Measurements from ENCODE around the gene LCN12.

Gene LCN12

GRCh38 chr9:136971746-136972145, 19.7 kb downstream of the LCN12 start:
- no peak overlapping the region for H3K4me3 ChIP-seq (ENCODE audit: low read depth, low read length)
- no peak for TF ChIP-seq CTCF (conservative IDR thresholded peaks at IDR 0.05; ENCODE audit: low read depth, low read length)
- no peak for DNase-seq (ENCODE audit: low read depth)

DNA sequence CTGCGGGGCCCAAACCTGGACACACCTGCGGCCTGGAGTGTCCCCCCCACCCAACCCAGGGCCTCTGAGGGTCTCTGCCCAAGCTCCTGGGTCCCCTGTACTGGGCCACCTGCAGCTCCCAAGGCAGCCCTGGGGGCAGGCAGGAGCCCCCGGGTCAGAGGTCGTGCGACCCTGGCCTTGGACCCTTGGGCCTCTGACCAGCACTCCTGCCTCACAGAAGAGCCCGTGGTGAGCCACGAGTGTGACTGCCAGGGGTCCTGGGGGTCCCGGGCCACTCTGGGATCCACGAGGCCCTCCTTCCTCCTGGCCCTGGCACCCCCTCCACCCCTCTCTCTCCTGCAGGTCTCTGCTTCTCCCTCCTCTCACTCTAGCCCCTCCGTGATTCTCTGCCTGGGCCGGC, 20.3 kb downstream of the LCN12 start:
- DNase-seq (ENCODE audit: low read depth): no peak
- TF ChIP-seq CTCF (conservative IDR thresholded peaks at IDR 0.05; ENCODE audit: low read depth, low read length): no peak

DNA sequence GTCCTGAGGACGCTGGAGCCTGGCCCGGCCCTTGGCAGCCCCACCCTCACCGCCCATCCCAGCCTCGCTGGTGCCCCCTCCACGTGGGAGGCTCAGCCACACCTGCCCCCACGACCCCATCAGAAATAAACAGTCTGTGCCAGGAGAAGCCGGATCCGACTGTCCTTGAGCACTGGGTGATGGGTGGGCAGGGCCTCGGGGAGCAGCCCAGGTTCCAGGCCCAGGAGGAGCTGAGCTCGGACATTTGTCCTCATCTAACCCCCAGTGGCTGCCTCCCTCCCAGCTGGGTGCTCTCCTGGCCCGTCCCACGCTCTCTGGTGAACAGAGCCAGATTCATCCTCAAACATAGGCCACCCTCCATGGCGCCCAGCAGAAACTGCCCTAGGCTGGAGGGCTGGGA, 20.7 kb downstream of the LCN12 start:
- no peak for TF ChIP-seq CTCF (conservative IDR thresholded peaks at IDR 0.05; ENCODE audit: low read depth, low read length)
- H3K4me3 ChIP-seq (ENCODE audit: low read depth, low read length): no peak overlapping the region
- no peak for DNase-seq (ENCODE audit: low read depth)

More for the DNA sequence above, 20.3 kb downstream of the LCN12 start:
- no peak overlapping the region for H3K4me3 ChIP-seq (ENCODE audit: low read depth, low read length)

DNA sequence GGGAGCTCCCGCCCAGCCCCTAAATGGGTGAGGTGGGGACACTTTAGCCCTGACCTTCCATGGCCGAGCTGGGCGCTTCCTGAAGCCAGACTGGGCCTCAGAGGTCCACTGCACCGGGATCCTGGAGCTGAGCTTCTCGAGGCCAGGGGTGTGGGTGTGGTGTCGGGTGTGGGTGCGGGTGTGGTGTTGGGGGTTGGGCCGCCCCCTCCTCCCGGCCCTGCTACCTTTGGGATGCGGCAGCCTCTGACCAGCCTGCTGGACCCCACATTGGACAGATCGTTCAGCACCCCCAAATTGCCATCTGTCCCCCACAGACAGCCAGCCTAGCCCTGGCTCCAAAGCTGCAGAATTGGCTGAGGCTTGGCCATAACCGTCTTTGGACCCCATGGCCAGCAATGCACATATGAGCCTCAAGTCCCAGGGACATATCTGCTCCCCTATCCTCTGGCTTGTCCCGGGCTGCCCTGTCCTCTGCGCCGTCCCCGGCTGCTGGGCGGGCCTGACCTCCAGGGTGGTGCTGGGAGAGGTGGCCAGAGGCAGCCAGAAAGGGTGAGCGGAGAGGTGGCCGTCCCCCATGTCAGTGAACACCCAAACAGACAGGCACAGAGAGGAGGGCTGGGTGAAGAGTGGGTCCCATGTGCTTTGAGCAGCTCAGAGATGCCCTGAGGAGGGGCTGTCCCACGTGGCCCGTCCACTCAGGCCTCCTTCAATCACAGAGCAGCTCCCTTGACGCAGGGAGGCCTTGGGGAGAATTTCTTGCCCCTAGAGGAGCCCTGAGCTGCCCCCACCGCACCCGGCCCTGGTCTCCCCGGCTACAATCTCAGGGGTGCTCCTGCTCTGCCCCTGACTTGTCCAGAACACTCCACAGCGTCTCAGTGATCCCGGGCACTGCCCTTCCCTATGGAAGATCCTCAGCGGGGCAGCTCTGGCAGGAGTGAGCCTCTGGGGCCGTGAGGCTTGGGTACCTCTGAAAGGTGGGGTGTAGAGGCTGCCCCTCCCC, 21.8 kb downstream of the LCN12 start:
- no peak overlapping the region for H3K4me3 ChIP-seq (ENCODE audit: low read depth, low read length)
- no peak for DNase-seq (ENCODE audit: low read depth)
- no peak for TF ChIP-seq CTCF (conservative IDR thresholded peaks at IDR 0.05; ENCODE audit: low read depth, low read length)

- no peak for DNase-seq (ENCODE audit: low read depth)
- TF ChIP-seq CTCF (conservative IDR thresholded peaks at IDR 0.05; ENCODE audit: low read depth, low read length): no peak
- no peak overlapping the region for H3K4me3 ChIP-seq (ENCODE audit: low read depth, low read length)
Observed at GRCh38 chr9:136974817-136975535, 22.9 kb downstream of the LCN12 start.

GRCh38 chr9:136975644-136976043, 23.6 kb downstream of the LCN12 start:
- H3K4me3 ChIP-seq (ENCODE audit: low read depth, low read length): no peak overlapping the region
- DNase-seq (ENCODE audit: low read depth): no peak
- peak; percentile 35 for TF ChIP-seq CTCF (conservative IDR thresholded peaks at IDR 0.05; ENCODE audit: low read depth, low read length)

Measured in choroid plexus epithelial cell (primary cell).